ENCODE results near the gene KRTAP3-2.

Gene KRTAP3-2

DNA sequence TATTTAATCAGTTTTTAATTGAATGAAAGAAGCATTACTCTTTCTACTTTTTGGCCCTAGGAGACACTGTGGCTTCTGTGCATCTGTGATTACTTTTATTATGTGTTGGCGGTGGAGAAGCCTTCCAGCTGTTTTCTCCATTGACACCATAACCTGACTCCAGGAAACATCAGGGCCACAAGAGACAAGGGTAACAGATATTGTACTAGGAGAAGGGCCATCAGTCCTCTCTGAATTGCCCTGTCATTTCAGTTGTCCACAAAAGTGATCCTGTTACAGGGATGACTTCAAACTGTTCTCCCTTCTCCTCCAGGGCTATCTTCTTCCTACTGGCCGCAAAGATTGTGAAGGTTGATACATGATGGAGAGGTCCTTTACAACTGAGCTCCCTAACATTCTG lies 47.6 kb downstream of the KRTAP3-2 start:
- H3K4me1 ChIP-seq, result no peaks in the 10 kb centered on the region
- no peaks in the 10 kb centered on the region for H3K36me3 ChIP-seq
- H4K20me1 ChIP-seq, result no peaks in the 10 kb centered on the region
- H3K9ac ChIP-seq, result no peak overlapping the region
- TF ChIP-seq Cebpa-rat (IDR thresholded peaks at IDR 0.05), result no peak
- no peaks in the 10 kb centered on the region for H3K27me3 ChIP-seq
- no peak overlapping the region for H3K4me2 ChIP-seq
- no peaks in the 10 kb centered on the region for H3K9me3 ChIP-seq
- no peak overlapping the region for H3K4me3 ChIP-seq
- no peak overlapping the region for H3K27ac ChIP-seq

DNA sequence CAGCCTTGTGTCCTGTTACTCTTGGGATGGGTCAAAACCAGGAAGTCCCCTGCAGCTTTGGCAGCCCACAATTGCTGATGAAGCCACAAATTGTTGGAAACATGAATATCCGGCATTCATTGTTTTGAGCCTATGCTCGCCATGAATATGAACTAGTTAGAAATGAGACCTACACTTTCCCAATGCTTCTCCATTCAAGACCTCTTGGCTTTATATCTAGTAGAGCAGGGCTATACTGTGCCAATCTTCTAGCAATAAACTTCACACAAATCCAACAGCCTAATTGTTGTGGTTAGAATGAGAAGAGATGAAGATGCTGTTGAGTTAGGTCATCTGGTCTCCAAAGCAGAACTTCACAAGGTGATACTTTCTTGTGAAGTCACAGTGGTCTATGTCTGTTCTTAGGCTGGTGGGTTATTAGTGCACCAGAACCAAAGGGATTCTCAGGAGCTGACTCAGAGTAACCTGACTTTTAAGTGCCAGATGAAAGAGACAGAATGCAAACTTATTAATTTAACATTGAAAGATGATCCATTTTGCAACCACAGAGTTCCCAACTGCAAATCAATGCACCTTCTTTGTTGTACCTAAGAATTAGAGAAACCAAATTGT lies 48.6 kb downstream of the KRTAP3-2 start:
- no peak for TF ChIP-seq Cebpa-rat (IDR thresholded peaks at IDR 0.05)
- H3K9ac ChIP-seq, result no peak overlapping the region
- no peaks in the 10 kb centered on the region for H3K4me1 ChIP-seq

DNA sequence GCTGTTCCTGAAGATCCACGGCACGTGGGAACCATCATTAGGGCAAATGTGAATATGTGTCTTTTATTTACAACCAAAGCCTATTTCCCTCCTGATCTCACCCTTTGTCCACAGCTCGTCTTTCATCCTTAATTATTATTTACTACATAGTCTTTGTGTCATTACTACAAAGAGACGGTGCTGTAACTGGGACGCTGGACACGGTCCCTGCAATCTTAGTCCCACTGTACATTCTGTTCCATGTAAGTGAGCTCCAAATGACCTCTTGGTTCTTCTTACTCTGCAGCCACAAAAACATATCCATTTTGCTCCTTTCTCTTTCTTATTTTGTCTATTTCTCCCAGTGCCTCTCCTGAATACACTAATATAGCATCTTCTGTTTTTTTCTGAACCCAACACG lies 49.5 kb downstream of the KRTAP3-2 start:
- Histone ChIP-seq H3K4me2 (no peak overlapping the region), H3K4me3 (no peak overlapping the region), H3K4me1 (no peaks in the 10 kb centered on the region)

More for the DNA sequence above, 48.6 kb downstream of the KRTAP3-2 start:
- Histone ChIP-seq H3K36me3 (no peaks in the 10 kb centered on the region), H3K9me3 (no peaks in the 10 kb centered on the region), H3K4me3 (no peak overlapping the region), H3K4me2 (no peak overlapping the region), H3K27me3 (no peaks in the 10 kb centered on the region), H3K27ac (no peak overlapping the region), H4K20me1 (no peaks in the 10 kb centered on the region)

DNA sequence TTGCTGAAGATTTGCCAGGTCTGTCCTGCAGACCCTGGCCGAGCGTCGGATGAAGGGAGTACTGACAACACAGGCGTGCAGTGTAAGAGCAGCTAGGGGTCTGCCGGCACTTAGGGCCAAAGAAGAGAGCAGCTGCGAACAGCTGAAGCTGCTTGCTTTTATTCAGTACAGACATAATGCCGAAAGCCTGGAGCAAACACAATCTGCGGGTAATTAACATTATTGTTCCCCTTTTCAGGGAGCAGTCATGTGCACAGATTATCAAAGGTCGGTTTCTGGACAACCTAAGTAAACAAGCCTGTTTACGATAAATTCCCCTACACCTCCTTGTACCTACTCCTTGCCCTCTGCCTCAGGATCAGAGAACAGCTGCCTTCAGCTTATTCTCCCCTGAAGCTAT lies 50.3 kb downstream of the KRTAP3-2 start:
- Histone ChIP-seq H3K36me3 (no peaks in the 10 kb centered on the region), H3K27me3 (no peaks in the 10 kb centered on the region), H3K27ac (no peak overlapping the region), H3K4me2 (no peak overlapping the region), H4K20me1 (no peaks in the 10 kb centered on the region), H3K4me3 (no peak overlapping the region), H3K4me1 (no peaks in the 10 kb centered on the region), H3K9ac (no peak overlapping the region), H3K9me3 (no peaks in the 10 kb centered on the region)
- no peak for TF ChIP-seq Cebpa-rat (IDR thresholded peaks at IDR 0.05)

More for the DNA sequence above, 49.5 kb downstream of the KRTAP3-2 start:
- H3K27me3 ChIP-seq, result no peaks in the 10 kb centered on the region
- no peaks in the 10 kb centered on the region for H4K20me1 ChIP-seq
- no peak for TF ChIP-seq Cebpa-rat (IDR thresholded peaks at IDR 0.05)
- H3K36me3 ChIP-seq, result no peaks in the 10 kb centered on the region
- no peak overlapping the region for H3K27ac ChIP-seq
- H3K9ac ChIP-seq, result no peak overlapping the region
- no peaks in the 10 kb centered on the region for H3K9me3 ChIP-seq

Measured in BLaER1 (cell line).